ENCODE data around the gene ZNF280D.

ZNF280D gene

DNA sequence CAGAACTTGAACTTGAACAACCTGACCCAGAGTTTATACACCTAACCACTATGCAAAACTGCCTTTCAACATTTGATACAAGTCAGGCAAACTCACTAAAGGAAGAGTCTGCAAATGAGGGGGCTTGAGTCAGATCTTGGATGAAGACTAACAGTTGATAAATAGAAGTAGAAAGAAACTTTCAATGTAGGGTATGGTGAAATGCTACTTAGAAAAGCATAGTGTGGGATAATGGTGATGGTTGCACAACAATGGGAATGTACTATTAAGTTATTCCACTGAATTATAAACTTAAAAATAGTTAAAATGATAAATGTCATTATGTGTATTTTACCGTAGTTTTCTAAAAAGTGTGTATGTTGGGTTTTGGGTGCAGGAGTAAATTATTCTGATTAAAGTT lies 19.7 kb upstream of the ZNF280D start:
- no peak for DNase-seq (ENCODE audit: low read depth)

DNA sequence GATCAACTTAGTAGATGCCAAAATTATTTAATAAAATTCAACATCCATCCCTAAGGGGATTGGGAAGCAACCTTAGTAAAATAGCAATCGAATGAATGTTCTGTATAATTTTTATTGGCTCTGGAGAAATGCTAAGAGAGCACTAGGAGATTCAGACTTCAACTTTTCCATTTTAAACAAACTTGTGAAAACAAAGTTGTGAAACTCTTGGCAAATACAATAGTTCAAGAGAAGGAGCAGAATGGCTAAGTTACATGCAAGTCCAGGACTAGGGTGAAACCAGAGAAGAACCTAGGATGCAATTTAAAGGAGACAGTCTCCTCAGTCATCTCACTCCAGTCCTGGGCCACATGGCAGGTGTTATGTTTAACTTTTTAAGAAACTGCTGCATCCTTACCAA lies 16.7 kb upstream of the ZNF280D start:
- no peak for DNase-seq (ENCODE audit: low read depth)

GRCh38 chr15:56744701-56745683 lies 11.7 kb upstream of the ZNF280D start:
- no peak for DNase-seq (ENCODE audit: low read depth)

GRCh38 chr15:56741541-56741940 lies 8.2 kb upstream of the ZNF280D start:
- DNase-seq (ENCODE audit: low read depth), result no peak

GRCh38 chr15:56739964-56740640 lies 6.8 kb upstream of the ZNF280D start:
- no peak for DNase-seq (ENCODE audit: low read depth)

DNA sequence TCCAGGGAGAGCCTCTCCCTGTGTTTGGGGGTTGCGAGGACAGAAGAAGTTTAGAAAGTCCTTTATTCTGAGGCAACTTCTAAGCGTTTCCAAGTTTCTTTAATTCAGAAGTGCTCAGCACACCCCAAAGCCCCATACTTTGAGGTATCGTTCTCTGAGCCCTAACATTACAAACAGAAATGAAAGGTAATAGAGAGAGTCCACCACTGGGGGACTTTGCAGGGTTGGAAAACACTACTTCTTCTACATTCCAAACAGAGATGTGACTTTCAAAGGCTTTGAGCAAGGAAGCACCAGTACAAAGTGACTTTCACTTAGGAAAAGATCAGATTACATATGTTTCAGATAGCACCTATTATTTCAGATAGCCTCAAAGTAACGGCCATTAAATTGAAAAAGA lies 6.2 kb upstream of the ZNF280D start:
- no peak for DNase-seq (ENCODE audit: low read depth)

GRCh38 chr15:56737791-56738190 lies 4.5 kb upstream of the ZNF280D start:
- no peak for DNase-seq (ENCODE audit: low read depth)

DNA sequence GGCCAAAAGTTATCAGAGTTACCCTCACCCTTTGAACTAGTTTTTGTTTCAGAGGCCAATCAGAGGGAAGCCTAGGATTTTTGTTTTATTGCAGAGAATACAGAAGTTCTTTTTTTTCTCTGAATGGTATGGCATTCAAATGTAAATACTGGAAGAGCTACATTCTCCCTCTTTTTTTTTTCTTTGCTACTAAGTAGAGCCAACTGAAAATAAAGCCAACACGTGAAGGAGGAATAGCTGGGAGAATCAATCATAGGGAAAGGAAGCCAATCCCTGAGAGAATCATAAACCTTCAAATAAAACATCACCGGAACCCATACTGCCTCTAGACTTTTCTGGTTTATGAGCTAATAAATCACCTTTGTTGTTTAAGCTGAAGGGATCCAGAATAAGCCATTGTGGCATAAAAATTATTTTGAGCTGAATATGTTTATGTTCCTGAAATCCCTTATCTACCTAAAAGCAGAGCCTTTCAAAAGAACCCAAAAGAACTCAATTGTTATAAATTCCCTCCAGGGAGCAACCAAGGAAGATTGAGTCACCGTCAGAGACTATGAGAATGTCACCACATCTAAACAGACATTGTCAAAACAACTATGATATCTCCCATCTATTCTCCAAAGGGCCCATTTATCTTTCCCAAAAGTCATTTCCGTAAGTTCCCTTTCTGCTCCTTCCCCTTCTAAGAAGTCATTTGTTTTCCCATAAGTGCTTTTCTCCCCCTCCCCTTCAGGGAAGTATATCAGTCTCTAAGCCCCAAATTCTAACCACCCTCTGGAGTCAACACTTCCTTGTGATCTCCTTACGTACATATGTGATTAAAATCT lies 3.8 kb upstream of the ZNF280D start:
- no peak for DNase-seq (ENCODE audit: low read depth)

DNA sequence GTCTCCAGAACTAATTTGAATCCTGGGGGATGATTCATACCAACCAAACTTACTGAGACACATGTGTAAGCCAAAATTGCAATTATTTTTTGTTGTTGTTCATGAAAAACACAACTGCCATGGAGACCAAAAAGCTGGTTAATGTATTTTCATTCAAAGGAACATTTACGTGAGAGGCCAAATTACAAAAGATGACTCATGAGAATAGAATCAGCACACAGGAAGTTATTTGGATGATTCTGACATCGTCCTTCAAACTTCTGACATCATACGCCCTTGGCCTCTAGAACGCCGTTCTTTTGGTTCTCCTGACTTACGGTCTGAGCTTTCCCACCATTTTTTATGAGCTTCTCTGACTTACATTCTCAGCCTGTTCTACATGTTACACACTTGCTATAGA lies 3.0 kb upstream of the ZNF280D start:
- no peak for DNase-seq (ENCODE audit: low read depth)

- no peak for DNase-seq (ENCODE audit: low read depth)
These were observed 2.3 kb upstream of the ZNF280D start for GRCh38 chr15:56735589-56735988.

- no peak for DNase-seq (ENCODE audit: low read depth)
These were observed 815 bp upstream of the ZNF280D start for GRCh38 chr15:56734013-56734635.

DNA sequence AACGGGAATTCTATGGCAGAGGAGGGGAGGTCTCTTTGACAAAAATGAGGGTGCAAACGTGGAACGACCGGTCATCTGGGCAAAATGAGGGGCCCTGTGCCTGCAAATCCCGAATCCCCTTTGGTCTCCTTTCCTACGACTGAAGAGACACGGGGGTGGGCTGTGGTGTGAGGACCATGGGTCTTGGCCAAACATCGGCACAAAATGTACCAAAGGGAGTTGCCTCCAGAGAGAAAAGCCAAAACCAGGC lies 498 bp downstream of the ZNF280D start:
- DNase-seq (ENCODE audit: low read depth), result no peak

GRCh38 chr15:56732135-56732885 lies 999 bp downstream of the ZNF280D start:
- no peak for DNase-seq (ENCODE audit: low read depth)

DNA sequence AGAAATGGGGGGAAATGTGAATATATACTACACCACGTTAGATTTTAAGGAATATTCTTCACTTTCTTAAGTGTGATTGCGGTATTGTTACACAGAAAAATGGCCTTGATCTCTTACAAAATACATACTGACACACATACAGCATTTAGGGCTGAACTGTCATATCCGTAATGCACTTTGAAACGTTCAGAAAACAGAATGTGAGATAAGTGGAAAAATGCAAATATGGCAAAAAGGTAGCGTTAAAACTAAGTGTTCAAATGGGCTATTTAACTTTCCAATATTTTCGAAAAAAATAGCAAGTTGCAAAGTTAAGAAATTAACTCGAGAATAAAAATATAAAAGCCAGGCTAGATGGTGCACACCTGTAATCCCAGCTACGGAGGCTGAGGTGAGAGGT lies 1.8 kb downstream of the ZNF280D start:
- DNase-seq (ENCODE audit: low read depth), result no peak

DNA sequence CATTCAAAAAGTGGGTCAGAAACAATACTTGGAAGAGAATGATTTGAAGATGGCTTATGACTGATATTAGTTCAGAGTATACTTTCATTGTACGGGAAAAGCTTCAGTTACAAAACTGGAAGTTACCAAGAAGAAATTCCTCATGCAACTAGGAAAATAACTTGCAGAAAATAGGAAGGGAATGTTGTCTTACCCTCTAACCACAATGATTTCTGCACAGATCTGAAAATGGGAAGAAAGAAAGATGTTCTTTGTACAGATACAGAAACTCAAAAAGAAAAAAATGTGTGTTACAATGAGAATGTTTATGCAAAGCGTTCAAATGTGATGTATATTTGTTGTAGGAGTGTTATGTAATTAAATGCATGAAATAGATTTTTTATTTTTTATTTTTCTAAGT lies 3.7 kb downstream of the ZNF280D start:
- DNase-seq (ENCODE audit: low read depth), result no peak

DNA sequence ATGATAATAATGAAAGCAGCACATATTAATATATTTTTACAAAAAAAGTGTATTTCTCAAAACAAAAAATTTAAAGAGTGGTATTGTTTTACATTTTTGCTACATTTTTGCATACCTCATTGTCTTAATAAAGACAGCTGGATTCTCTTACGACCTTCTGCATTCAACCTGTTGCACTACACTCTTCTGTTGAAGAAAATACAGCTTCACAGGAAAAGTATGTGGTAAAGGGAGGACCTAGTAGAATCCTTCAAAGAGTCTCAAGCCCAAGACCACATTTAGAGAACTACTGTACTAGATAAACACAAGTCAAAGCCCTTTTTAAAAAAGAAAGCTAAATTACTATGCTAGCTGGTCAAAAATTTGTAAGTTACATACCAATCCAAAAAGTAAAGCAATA lies 7.9 kb downstream of the ZNF280D start:
- no peak for DNase-seq (ENCODE audit: low read depth)

DNA sequence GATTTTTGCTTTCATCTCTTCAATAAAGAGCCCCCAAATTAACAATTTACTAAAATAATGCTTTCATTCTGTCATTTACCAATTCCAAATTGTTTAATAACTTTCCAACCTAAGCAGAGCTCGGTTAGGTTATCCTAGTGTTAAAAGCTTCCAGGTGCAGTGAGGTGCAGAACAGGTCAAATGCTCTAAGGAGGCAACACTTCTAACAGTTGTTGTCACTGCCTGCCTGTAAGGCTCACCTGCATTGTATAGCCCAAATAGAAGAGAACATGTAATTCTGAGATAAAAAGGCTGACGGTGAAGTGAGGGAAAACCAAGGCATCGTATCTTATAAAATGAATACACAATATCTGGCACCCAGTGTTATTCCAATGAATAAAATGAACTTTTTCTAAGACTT lies 9.1 kb downstream of the ZNF280D start:
- no peak for DNase-seq (ENCODE audit: low read depth)

GRCh38 chr15:56723787-56724186 lies 9.5 kb downstream of the ZNF280D start:
- DNase-seq (ENCODE audit: low read depth), result no peak

GRCh38 chr15:56719774-56720555 lies 13.3 kb downstream of the ZNF280D start:
- no peak for DNase-seq (ENCODE audit: low read depth)

DNA sequence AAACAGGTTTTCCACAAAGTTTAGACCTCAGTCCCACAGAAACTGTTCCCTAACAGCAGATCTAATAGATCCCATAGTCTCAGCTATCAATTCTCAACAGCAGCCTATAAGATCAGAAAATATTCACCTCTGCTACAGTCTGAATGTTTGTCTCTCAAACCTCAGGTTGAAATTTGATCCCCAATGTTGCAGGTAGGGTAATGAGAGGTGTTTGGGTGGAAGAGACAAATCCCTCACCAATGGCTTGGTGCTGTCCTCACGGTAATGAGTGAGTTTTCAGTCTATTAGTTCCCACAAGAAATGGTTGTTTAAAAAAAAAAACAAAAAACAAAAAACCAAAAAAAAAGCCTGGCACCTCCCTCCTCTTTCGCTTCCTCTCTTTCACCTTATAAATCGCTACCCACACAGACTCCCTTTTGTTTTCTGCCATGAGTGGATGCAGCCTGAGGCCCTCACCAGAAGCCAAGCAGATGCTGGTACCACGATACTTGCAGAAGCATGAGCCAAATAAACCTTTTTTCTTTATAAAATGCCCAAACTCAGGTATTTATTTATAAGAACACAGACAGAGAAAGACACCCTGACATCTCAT lies 14.2 kb downstream of the ZNF280D start:
- no peak for DNase-seq (ENCODE audit: low read depth)
